H1 (cell line): Measurements from ENCODE around the gene CTCF. TPM values are rescaled to one million over a fixed set of nuclear protein-coding genes. Genes with fewer than 3 reads are reported as not detected.

ENCODE experiments used
- CTCF ChIA-PET: fragments of 300-600 bp; sonication (Branson Sonifier 250); formaldehyde crosslinking; loops from one replicate; lab custom pipeline; 2021; ENCODE audit not compliant: partially characterized antibody; lab: Charles Lee
- POLR2A ChIA-PET: fragments of 300-600 bp; sonication (Branson Sonifier 250); formaldehyde crosslinking; loops from one replicate; lab custom pipeline; 2021; ENCODE audit warnings: inconsistent platforms; ENCODE audit not compliant: partially characterized antibody; lab: Charles Lee
- DNase-seq, 2 experiments: peaks; one replicate each; pipeline versions ENCODE4 v3.0.0 to v3.0.0-alpha.2; 2010 to 2022; ENCODE audit warnings: low spot score in 2 of 2, low read depth in 1 of 2, mixed read lengths in 1 of 2
- FAIRE-seq: peaks from 2 replicates; lab custom pipeline; 2011; peaks lifted over from hg19 to GRCh38; lab: Jason Lieb, UNC
- H2AFZ ChIP-seq: 2 replicates; pipeline ENCODE4 v1.8.1; 2012; ENCODE audit warnings: low read length, inconsistent platforms
- H2AK5ac ChIP-seq: 2 replicates; pipeline ENCODE4 v1.6.1; 2013; ENCODE audit warnings: low read depth, low read length
- H2BK120ac ChIP-seq: replicated peaks from 2 replicates; pipeline ENCODE3; 2013; ENCODE audit warnings: low read depth, low read length, inconsistent platforms
- H2BK12ac ChIP-seq: 2 replicates; pipeline ENCODE4 v1.6.1; 2013; ENCODE audit warnings: low read depth, low read length
- H2BK15ac ChIP-seq: 2 replicates; pipeline ENCODE4 v1.6.1; 2013; ENCODE audit warnings: low read length
- H2BK20ac ChIP-seq: 2 replicates; pipeline ENCODE4 v1.6.1; 2013; ENCODE audit warnings: low read length
- H2BK5ac ChIP-seq: 2 replicates; pipeline ENCODE4 v1.6.1; 2013; ENCODE audit warnings: low read depth, low read length
- H3K14ac ChIP-seq: 2 replicates; pipeline ENCODE4 v1.6.1; 2013; ENCODE audit warnings: inconsistent platforms; ENCODE audit not compliant: insufficient read length
- H3K18ac ChIP-seq: 2 replicates; pipeline ENCODE4 v1.6.1; 2013; ENCODE audit warnings: low read length; ENCODE audit errors: extremely low read depth
- H3K23ac ChIP-seq: 2 replicates; pipeline ENCODE4 v1.6.1; 2013; ENCODE audit warnings: inconsistent platforms; ENCODE audit not compliant: insufficient read length
- H3K23me2 ChIP-seq: 2 replicates; pipeline ENCODE4 v1.6.1; 2013; ENCODE audit warnings: low read depth, low read length
- H3K27ac ChIP-seq: 2 replicates; pipeline ENCODE4 v1.6.1; 2011; ENCODE audit warnings: low read depth, low read length, inconsistent platforms
- H3K27me3 ChIP-seq, 4 experiments: replicated peaks in 1 of 4; 1 replicate in 1 of 4; 2 replicates in 3 of 4; pipeline versions ENCODE4 v1.6.1 to v1.8.1; 2011 to 2013; ENCODE audit warnings: low read length in 3 of 4, mild to moderate bottlenecking in 3 of 4, inconsistent platforms in 2 of 4, mixed read lengths in 2 of 4, moderate library complexity in 1 of 4; ENCODE audit not compliant: control insufficient read depth in 3 of 4, insufficient read depth in 3 of 4; ENCODE audit errors: extremely low read depth in 1 of 4
- H3K36me3 ChIP-seq, 4 experiments: 2 replicates each; pipeline versions ENCODE4 v1.6.1 to v1.8.1; 2011 to 2013; ENCODE audit warnings: mild to moderate bottlenecking in 4 of 4, low read length in 3 of 4, moderate library complexity in 2 of 4, control low read depth in 1 of 4, inconsistent platforms in 1 of 4; ENCODE audit not compliant: insufficient read depth in 4 of 4, control insufficient read depth in 2 of 4
- H3K4ac ChIP-seq: replicated peaks from 2 replicates; pipeline ENCODE3; 2013; ENCODE audit warnings: low read length, low read depth, mixed read lengths, inconsistent platforms; ENCODE audit not compliant: insufficient read length
- H3K4me1 ChIP-seq, 4 experiments: replicated peaks in 1 of 4; 1 replicate in 1 of 4; 2 replicates in 3 of 4; pipeline versions ENCODE4 v1.6.1 to v1.8.1; 2011 to 2013; ENCODE audit warnings: low read length in 3 of 4, inconsistent platforms in 2 of 4, mixed read lengths in 1 of 4; ENCODE audit not compliant: insufficient read depth in 4 of 4, control insufficient read depth in 3 of 4
- H3K4me2 ChIP-seq, 2 experiments: 2 replicates each; pipeline versions ENCODE4 v1.6.1 to v1.8.1; 2011 to 2013; ENCODE audit warnings: low read depth in 2 of 2, low read length in 2 of 2, control low read depth in 1 of 2, inconsistent platforms in 1 of 2, mild to moderate bottlenecking in 1 of 2; ENCODE audit not compliant: insufficient read depth in 1 of 2
- H3K4me3 ChIP-seq, 4 experiments: fragments of 200-600, 300-600 bp in 1 of 4; sonication (generic), shearing (Covaris generic), sonication (Bioruptor Twin) in 1 of 4; 2 replicates each; pipeline versions ENCODE4 v1.5.1 to v1.8.1; 2011 to 2016; ENCODE audit warnings: low read length in 4 of 4, low read depth in 3 of 4, control low read depth in 2 of 4, inconsistent platforms in 2 of 4, mild to moderate bottlenecking in 2 of 4, mixed read lengths in 1 of 4, moderate library complexity in 1 of 4; ENCODE audit not compliant: insufficient read depth in 2 of 4; ENCODE audit errors: extremely low read depth in 1 of 4
- H3K56ac ChIP-seq: replicated peaks from 2 replicates; pipeline ENCODE3; 2013; ENCODE audit warnings: low read depth, mild to moderate bottlenecking, mixed read lengths, low read length, inconsistent platforms; ENCODE audit not compliant: insufficient read length
- H3K79me1 ChIP-seq: 2 replicates; pipeline ENCODE4 v1.6.1; 2013; ENCODE audit warnings: low read depth, low read length, control low read depth
- H3K79me2 ChIP-seq, 2 experiments: 2 replicates each; pipeline versions ENCODE4 v1.6.1 to v1.8.1; 2012 to 2013; ENCODE audit warnings: low read length in 2 of 2, mild to moderate bottlenecking in 2 of 2, inconsistent platforms in 1 of 2; ENCODE audit not compliant: insufficient read depth in 2 of 2, control insufficient read depth in 1 of 2
- H3K9ac ChIP-seq, 4 experiments: replicated peaks in 1 of 4; 1 replicate in 1 of 4; 2 replicates in 3 of 4; pipeline versions ENCODE4 v1.6.1 to v1.8.1; 2011 to 2013; ENCODE audit warnings: low read depth in 3 of 4, low read length in 3 of 4, control low read depth in 2 of 4, mild to moderate bottlenecking in 2 of 4, moderate library complexity in 2 of 4, inconsistent platforms in 1 of 4; ENCODE audit errors: extremely low read depth in 1 of 4
- H3K9me3 ChIP-seq, 2 experiments: 2 replicates each; pipeline versions ENCODE4 v1.6.1 to v1.8.1; 2012 to 2013; ENCODE audit warnings: mild to moderate bottlenecking in 2 of 2, moderate library complexity in 2 of 2, control low read depth in 1 of 2, inconsistent platforms in 1 of 2, low read depth in 1 of 2, low read length in 1 of 2, mixed read lengths in 1 of 2; ENCODE audit not compliant: insufficient read depth in 2 of 2
- H4K20me1 ChIP-seq, 2 experiments: replicated peaks in 1 of 2; 2 replicates each; pipeline versions ENCODE3 to v1.8.1; 2011 to 2013; ENCODE audit warnings: inconsistent platforms in 2 of 2, low read length in 2 of 2, mild to moderate bottlenecking in 1 of 2; ENCODE audit not compliant: insufficient read depth in 2 of 2, control insufficient read depth in 1 of 2
- H4K5ac ChIP-seq: 2 replicates; pipeline ENCODE4 v1.6.1; 2013; ENCODE audit warnings: low read length, low read depth, mixed read lengths, inconsistent platforms; ENCODE audit not compliant: insufficient read length
- H4K8ac ChIP-seq: 2 replicates; pipeline ENCODE4 v1.8.0; 2013; ENCODE audit warnings: mild to moderate bottlenecking, moderate library complexity, low read length, inconsistent platforms; ENCODE audit not compliant: insufficient read depth; ENCODE audit errors: extremely low read depth
- H4K91ac ChIP-seq: replicated peaks from 2 replicates; pipeline ENCODE3; 2013; ENCODE audit warnings: low read length, mixed read lengths, inconsistent platforms; ENCODE audit not compliant: insufficient read length
- ASH2L ChIP-seq: fragments of 200-600, 300-600 bp; sonication (generic); IDR thresholded peaks from one replicate; pipeline ENCODE4 v1.7.1; 2017; ENCODE audit warnings: low read length
- SAP30 ChIP-seq: fragments of 300-600 bp; sonication (generic); IDR thresholded peaks from 2 replicates; pipeline ENCODE4 v1.7.1; 2012; ENCODE audit warnings: low read length, moderate library complexity, mild to moderate bottlenecking, inconsistent platforms; ENCODE audit not compliant: insufficient read depth, insufficient replicate concordance
- WGBS, 2 experiments: shearing (Covaris generic) in 1 of 2; methylation state at CpG; one replicate each; pipeline versions ENCODE4 v1.1.6 to v1.1.7; 2013 to 2015; ENCODE audit warnings: low lambda C conversion rate in 2 of 2, mixed read lengths in 2 of 2, inconsistent platforms in 1 of 2, low coverage in 1 of 2, missing lambda C conversion rate in 1 of 2; ENCODE audit not compliant: insufficient replicate concordance in 2 of 2, insufficient coverage in 1 of 2, insufficient read length in 1 of 2; ENCODE audit errors: extremely low coverage in 1 of 2, missing lambda C conversion rate in 1 of 2; 5-methylcytosine and 5-hydroxymethylcytosine counted together
- polyA plus RNA-seq, 7 experiments: library from polyadenylated mRNA; depleted of rRNA in 3 of 7; stranded (reverse) in 5 of 7; unstranded in 2 of 7; fragments of >200 nt in 5 of 7; fragments of 200-250 nt in 2 of 7; gene quantifications; 1 replicate in 5 of 7; 2 replicates in 1 of 7; 4 replicates in 1 of 7; pipeline versions ENCODE4 v1.2.1 to v1.2.3, GENCODE V29; 2011 to 2013; ENCODE audit warnings: missing spikeins in 2 of 7, mixed read lengths in 2 of 7
- total RNA-seq: library from RNA; stranded (reverse); fragmentation: NEBNext Ultra II Directional; extraction: Animal tissue kit (Norgen Biotek cat#: 25700); gene quantifications from 2 replicates; pipeline ENCODE4 v1.2.1, GENCODE V29; 2021

CTCF gene
- total and polyA plus RNA-seq, 2 of the 8 experiments (the other 6 are each of a cell fraction or from before 2014, with no cell fraction given), result 32.4 to 66.0 TPM

- Histone ChIP-seq H4K8ac (no peak overlapping the region), H2BK15ac (no peak overlapping the region), H3K23ac (no peak overlapping the region), H3K27me3 (no peaks in the 10 kb centered on the region), H3K9ac (peak overlapping the region in 1 of 4 experiments; percentile 34; a peak in 1 of 7 replicates), H3K14ac (no peak overlapping the region), H4K5ac (no peak overlapping the region), H3K23me2 (no peaks in the 10 kb centered on the region), H4K91ac (no peak overlapping the region)
- CTCF ChIA-PET, result interaction anchor here (0.8 to 3.5 kb wide), 7 partner anchors 10 to 72 kb away, joined by 3 to 20 read pairs (median 4); no protein-coding TSS in a partner anchor
- DNase-seq (no peak), FAIRE-seq (peak; percentile 42)
- POLR2A ChIA-PET, result interaction anchor here (0.6 to 8.1 kb wide), 6 partner anchors 11 to 38 kb away, joined by 3 to 43 read pairs (median 3); partner anchors contain the start of gene CTCF
- TF ChIP-seq ASH2L (peak; percentile 40), SAP30 (no peak)
- TF ChIP-seq, all 59 proteins: peak for 1
- peaks cover 0 to 58% of the 10 kb centered on the region in 2 experiments; a peak in 3 of 4 replicates for H3K79me2 ChIP-seq
- no peak overlapping the region for H3K18ac ChIP-seq
- H4K20me1 ChIP-seq, result no peaks in the 10 kb centered on the region
- no peak overlapping the region for H2AK5ac ChIP-seq
- H3K4ac ChIP-seq, result no peak overlapping the region
- no peak overlapping the region for H3K56ac ChIP-seq
- H3K4me2 ChIP-seq, result peak overlapping the region; percentile 63 to 65
- H3K36me3 ChIP-seq, result peaks cover 0 to 7% (median 0%) of the 10 kb centered on the region in 4 experiments; a peak in 1 of 8 replicates
- 27% methylated on average over 4 of the region's 4 CpGs; no CpG with 5 or more reads in 1 of the 2 experiments for WGBS, 2 experiments
- no peak overlapping the region; the same call in 1 of the 2 replicates for H2BK5ac ChIP-seq
- peak overlapping the region; percentile 83 for H2BK12ac ChIP-seq
- H2BK120ac ChIP-seq, result no peak overlapping the region
- H3K9me3 ChIP-seq, result no peaks in the 10 kb centered on the region
- H2BK20ac ChIP-seq, result no peak overlapping the region
- H2AFZ ChIP-seq, result no peak overlapping the region
- H3K79me1 ChIP-seq, result peaks cover 3% of the 10 kb centered on the region; the same call in 1 of the 2 replicates
- H3K4me3 ChIP-seq, result peak overlapping the region in 2 of 4 experiments; percentile 3 to 48; a peak in 4 of 8 replicates
- peaks cover 0 to 30% (median 12%) of the 10 kb centered on the region in 4 experiments; a peak in 6 of 7 replicates for H3K4me1 ChIP-seq
- peak overlapping the region; percentile 42; the same call in 1 of the 2 replicates for H3K27ac ChIP-seq
Measured at GRCh38 chr16:67593288-67593687, 31.0 kb downstream of the CTCF start.
